ENCODE results near the gene H1-8.
A peak's percentile ranks its signal among the peaks of the same experiment; 100 is the strongest.
"Not testable (repeated sequence)": the region's sequence is repeated elsewhere in the genome, so short reads cannot be mapped to it uniquely, and the experiment has no call there.

Gene H1-8

GRCh38 chr3:129543156-129543790 is at the start of gene H1-8:
Gene H1-8, plus strand, starts transcription at chr3:129543175. Its CDS starts 44 bp downstream, at chr3:129543219.
- DNase-seq, result no peak

DNA sequence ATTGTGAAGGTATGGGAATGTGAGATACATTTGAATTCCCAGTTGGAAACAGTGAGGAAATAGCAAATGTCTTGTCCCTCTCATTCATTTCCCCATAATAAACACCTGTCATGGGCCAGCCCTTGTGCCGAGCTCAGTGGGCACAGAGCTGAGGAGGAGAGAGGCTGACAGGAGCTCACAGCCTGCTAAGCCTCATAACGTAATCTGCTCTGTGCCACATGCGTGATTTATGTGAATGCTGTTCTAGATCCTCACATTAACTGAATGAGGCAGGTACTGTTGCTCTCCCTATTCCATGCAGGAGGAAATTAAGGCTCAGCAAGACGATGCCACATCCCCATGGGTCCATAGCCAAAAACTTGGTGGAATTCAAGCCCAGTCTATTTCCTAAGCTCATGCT is 49.8 kb upstream of the H1-8 start:
- no peak for DNase-seq

- not testable (repeated sequence) for DNase-seq
Observed at GRCh38 chr3:129494499-129494898, 48.5 kb upstream of the H1-8 start.

- DNase-seq, result not testable (repeated sequence)
Observed at GRCh38 chr3:129495006-129495639, 47.9 kb upstream of the H1-8 start.

DNA sequence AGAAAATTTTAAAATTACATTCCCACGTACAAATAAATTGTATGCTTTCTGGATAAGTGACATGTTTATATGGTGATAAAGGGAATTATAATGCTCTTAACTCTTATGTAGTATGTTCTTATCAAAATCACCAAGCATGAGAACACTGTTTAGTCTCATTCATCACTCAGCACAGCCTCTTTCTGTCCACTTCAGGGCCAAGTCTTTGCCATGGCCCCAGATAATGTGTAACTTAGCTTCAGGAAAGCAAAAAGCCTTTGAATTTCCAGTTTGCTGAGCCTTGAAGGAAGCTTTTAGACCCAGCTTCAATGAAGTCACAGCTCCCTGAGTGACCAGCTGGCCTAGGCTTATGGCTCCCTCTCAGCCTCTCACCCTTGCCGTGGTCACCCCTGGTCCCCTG is 45.1 kb upstream of the H1-8 start:
- DNase-seq, result not testable (repeated sequence)

- not testable (repeated sequence) for DNase-seq
Observed at GRCh38 chr3:129498603-129499488, 44.1 kb upstream of the H1-8 start.

GRCh38 chr3:129499604-129500333 is 43.2 kb upstream of the H1-8 start:
- not testable (repeated sequence) for DNase-seq

DNA sequence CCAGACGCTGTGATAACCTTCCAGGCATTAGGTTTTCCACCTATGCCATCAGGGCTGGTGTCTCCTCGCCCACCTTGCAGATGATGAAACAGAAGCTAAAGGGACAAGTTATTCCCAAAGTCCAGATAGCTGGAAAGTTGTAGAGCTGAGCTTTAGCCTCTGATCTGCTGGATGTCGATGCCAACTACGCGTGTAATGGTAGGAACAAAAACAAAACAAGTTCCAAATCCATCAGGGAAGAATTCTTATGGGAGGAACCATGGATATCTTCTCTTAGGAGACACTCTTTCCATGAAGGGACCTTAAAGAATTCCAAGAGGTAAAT is 42.7 kb upstream of the H1-8 start:
- DNase-seq, result no peak

GRCh38 chr3:129501630-129502029 is 41.3 kb upstream of the H1-8 start:
- DNase-seq, result no peak

GRCh38 chr3:129502641-129503408 is 40.1 kb upstream of the H1-8 start:
- DNase-seq, result peak; percentile 54

- DNase-seq, result no peak
Observed at GRCh38 chr3:129503471-129504291, 39.3 kb upstream of the H1-8 start.

DNA sequence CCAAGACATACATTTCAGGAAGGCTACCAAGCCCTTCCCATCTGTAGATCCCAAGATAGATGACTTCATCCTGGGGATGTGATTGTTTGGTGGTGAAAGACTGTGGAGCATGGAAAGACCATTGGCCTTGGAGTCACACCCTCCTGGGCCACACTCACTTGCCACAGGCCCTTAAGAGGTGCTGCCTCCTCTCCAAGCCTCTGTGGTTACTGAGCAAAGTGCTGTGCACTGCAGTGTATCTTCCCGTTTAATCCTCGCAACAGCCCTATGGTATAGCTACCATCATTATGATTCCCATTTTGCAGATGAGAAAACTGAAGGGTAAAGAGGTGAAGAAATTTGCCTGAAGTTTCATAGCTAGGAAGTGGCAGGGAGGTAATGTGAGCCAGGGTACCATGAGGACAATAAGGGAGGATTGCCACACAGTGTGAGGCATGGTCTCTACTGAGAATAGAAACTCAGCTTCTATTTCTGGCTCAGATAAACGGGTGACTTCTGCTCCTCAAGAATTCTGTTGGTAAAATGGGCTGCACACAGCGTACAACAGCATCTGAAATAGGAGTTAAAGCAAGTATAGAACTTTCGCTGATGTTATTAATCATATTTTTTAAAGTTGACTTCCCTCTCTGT is 38.4 kb upstream of the H1-8 start:
- DNase-seq, result no peak

DNA sequence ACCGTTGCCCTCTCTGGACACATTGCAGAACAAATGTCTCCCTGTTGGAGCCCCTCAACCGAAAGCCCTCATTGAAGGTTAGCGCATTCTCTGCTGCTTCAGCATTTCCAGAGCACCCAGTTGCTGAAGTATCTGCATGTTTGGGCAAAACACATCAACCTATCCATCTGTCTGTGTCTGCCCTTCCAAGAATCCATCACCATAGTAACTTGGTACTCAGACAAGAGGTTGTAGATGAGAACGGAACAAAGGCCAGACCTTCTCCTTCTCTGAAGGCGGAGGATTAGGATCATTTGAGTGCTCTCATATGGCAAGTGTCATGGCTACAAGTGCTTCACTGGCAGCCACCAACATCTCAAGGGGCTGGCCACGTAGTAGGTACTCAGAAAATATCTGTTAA is 37.6 kb upstream of the H1-8 start:
- DNase-seq, result no peak

DNA sequence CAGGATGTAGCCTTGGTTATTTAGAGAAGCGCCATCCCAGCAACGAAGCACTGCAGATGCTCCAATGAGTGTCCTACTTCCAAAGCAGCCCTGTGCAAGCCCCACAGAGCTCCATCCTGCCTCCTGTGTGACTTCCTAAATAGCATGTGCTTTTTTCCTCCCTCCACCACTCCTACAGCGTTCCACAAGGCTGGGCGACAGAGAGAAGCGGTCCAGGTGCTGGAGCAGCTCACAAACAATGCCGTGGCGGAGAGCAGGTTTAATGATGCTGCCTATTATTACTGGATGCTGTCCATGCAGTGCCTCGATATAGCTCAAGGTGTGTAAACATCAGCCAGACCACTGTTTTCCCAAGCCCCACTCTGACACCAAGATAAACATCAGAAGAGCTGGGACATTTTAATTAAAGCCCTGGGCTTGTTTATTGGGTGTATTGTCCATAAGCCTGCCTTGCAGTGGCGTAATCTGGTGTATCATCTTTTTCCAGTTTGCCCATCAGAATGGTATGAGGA is 36.7 kb upstream of the H1-8 start:
- DNase-seq, result no peak

- no peak for DNase-seq
Observed at GRCh38 chr3:129507181-129507831, 35.7 kb upstream of the H1-8 start.

DNA sequence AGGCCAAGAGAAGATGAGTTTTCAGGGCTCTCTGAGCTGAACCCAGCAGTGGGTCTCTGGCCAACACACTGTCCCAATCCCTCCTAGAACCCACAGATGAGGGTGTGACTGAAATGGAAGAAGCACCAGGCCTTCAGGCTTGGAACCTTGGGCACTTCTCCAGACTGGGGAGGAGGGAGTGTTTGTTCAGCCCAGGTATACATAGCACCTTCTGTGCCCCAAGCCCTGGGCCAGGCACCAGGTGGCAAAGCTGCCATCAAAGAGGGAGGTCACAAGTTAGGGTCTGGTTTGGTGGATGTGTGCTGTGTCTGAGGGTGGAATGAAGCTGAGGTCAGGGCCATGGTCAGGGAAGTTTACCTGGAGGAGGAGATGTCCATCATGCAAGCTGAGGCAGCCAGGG is 30.4 kb upstream of the H1-8 start:
- no peak for DNase-seq

- no peak for DNase-seq
Observed at GRCh38 chr3:129513705-129514104, 29.3 kb upstream of the H1-8 start.

DNA sequence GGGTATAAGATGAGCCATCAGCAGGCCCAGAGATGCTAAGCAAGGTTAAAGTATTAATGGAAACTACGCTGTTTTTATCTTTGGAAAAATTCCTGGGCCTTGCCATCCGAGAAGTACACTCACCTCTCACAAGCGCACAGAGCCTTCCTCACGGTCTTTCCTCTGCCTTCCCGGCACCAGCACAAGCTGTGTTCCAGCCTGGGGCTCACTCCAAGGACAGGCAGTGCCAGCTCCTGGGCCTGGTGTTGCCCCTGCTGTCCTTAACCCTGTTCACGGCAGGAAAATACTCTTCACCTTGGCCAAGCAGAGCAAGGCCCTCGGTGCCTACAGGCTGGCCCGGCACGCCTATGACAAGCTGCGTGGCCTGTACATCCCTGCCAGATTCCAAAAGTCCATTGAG is 28.9 kb upstream of the H1-8 start:
- no peak for DNase-seq

GRCh38 chr3:129514563-129514962 is 28.4 kb upstream of the H1-8 start:
- no peak for DNase-seq

All from retina (tissue), 1 donor.